Activated naive CD4-positive, alpha-beta T cell treated with anti-CD3 and anti-CD28 coated beads, Interleukin-2, amount 50 U/mL, for 24 hours (primary cell): Measurements from ENCODE around the gene CENPC.
"Not testable (repeated sequence)": the region's sequence is repeated elsewhere in the genome, so short reads cannot be mapped to it uniquely, and the experiment has no call there.

Source experiments
- H3K27ac Mint-ChIP-seq: one replicate; pipeline ENCODE4 v1.8.0; 2021; ENCODE audit warnings: mild to moderate bottlenecking, mixed read lengths
- H3K27me3 Mint-ChIP-seq: one replicate; pipeline ENCODE4 v1.8.0; 2021; ENCODE audit warnings: mixed read lengths
- H3K36me3 Mint-ChIP-seq: one replicate; pipeline ENCODE4 v1.8.0; 2021; ENCODE audit warnings: mixed read lengths
- H3K4me1 Mint-ChIP-seq: one replicate; pipeline ENCODE4 v1.8.0; 2021; ENCODE audit warnings: mixed read lengths
- H3K4me3 Mint-ChIP-seq: one replicate; pipeline ENCODE4 v1.8.0; 2021; ENCODE audit warnings: mild to moderate bottlenecking, mixed read lengths
- H3K9me3 Mint-ChIP-seq: one replicate; pipeline ENCODE4 v1.8.0; 2021; ENCODE audit warnings: mixed read lengths

CENPC gene

GRCh38 chr4:67566335-67566734 lies 21.0 kb upstream of the CENPC start:
- Mint-ChIP-seq H3K27ac (peak overlapping the region; percentile 87), H3K4me3 (no peak overlapping the region), H3K4me1 (peaks cover 47% of the 10 kb centered on the region), H3K36me3 (peaks cover 1% of the 10 kb centered on the region), H3K9me3 (no peaks in the 10 kb centered on the region), H3K27me3 (no peaks in the 10 kb centered on the region)

GRCh38 chr4:67565284-67565683 lies 20.0 kb upstream of the CENPC start:
- H3K27me3 Mint-ChIP-seq = no peaks in the 10 kb centered on the region
- H3K36me3 Mint-ChIP-seq = no peaks in the 10 kb centered on the region
- peak overlapping the region; percentile 80 for H3K27ac Mint-ChIP-seq
- H3K4me3 Mint-ChIP-seq = no peak overlapping the region
- peaks cover 50% of the 10 kb centered on the region for H3K4me1 Mint-ChIP-seq
- H3K9me3 Mint-ChIP-seq = no peaks in the 10 kb centered on the region

- peak within 1 kb of the TSS; percentile 87 for H3K4me3 Mint-ChIP-seq
- H3K36me3 Mint-ChIP-seq = no peaks in the 10 kb centered on the region
- H3K27ac Mint-ChIP-seq = peak within 1 kb of the TSS; percentile 94
- no peaks in the 10 kb centered on the region for H3K27me3 Mint-ChIP-seq
- no peaks in the 10 kb centered on the region for H3K9me3 Mint-ChIP-seq
- peaks cover 63% of the 10 kb centered on the region for H3K4me1 Mint-ChIP-seq
These were observed 13.2 kb upstream of the CENPC start, which contains the start of gene STAP1 for GRCh38 chr4:67558493-67558892. Gene STAP1 (plus strand): TSS chr4:67558727. CDS start chr4:67558810, 83 bp downstream.

- Mint-ChIP-seq H3K36me3 (no peaks in the 10 kb centered on the region), H3K27me3 (no peaks in the 10 kb centered on the region), H3K9me3 (no peaks in the 10 kb centered on the region), H3K27ac (peak overlapping the region; percentile 1), H3K4me3 (no peak overlapping the region), H3K4me1 (peaks cover 64% of the 10 kb centered on the region)
These were observed 11.1 kb upstream of the CENPC start for GRCh38 chr4:67556436-67556835.

- H3K4me1 Mint-ChIP-seq = peaks cover 61% of the 10 kb centered on the region
- H3K27me3 Mint-ChIP-seq = no peaks in the 10 kb centered on the region
- H3K4me3 Mint-ChIP-seq = no peak overlapping the region
- H3K27ac Mint-ChIP-seq = peak overlapping the region; percentile 8
- no peaks in the 10 kb centered on the region for H3K36me3 Mint-ChIP-seq
- H3K9me3 Mint-ChIP-seq = no peaks in the 10 kb centered on the region
These were observed 10.1 kb upstream of the CENPC start for GRCh38 chr4:67555447-67555846.

GRCh38 chr4:67554096-67554495 lies 8.8 kb upstream of the CENPC start:
- H3K4me1 Mint-ChIP-seq = peaks cover 53% of the 10 kb centered on the region

GRCh38 chr4:67552146-67552792 lies 7.0 kb upstream of the CENPC start:
- H3K9me3 Mint-ChIP-seq, H3K27me3 Mint-ChIP-seq: not testable (repeated sequence)

More at GRCh38 chr4:67554096-67554495, 8.8 kb upstream of the CENPC start:
- Mint-ChIP-seq H3K27me3 (no peaks in the 10 kb centered on the region), H3K36me3 (no peaks in the 10 kb centered on the region), H3K27ac (no peak overlapping the region), H3K4me3 (no peak overlapping the region), H3K9me3 (no peaks in the 10 kb centered on the region)

GRCh38 chr4:67550857-67551256 lies 5.6 kb upstream of the CENPC start:
- H3K27me3 Mint-ChIP-seq = no peaks in the 10 kb centered on the region
- H3K4me1 Mint-ChIP-seq = peaks cover 25% of the 10 kb centered on the region
- no peak overlapping the region for H3K27ac Mint-ChIP-seq
- H3K9me3 Mint-ChIP-seq = no peaks in the 10 kb centered on the region
- H3K36me3 Mint-ChIP-seq = no peaks in the 10 kb centered on the region
- H3K4me3 Mint-ChIP-seq = no peak overlapping the region

More at GRCh38 chr4:67552146-67552792, 7.0 kb upstream of the CENPC start:
- Mint-ChIP-seq H3K27ac (peak overlapping the region; percentile 43), H3K4me1 (peaks cover 36% of the 10 kb centered on the region)
- not testable (repeated sequence) for H3K4me3 Mint-ChIP-seq, H3K36me3 Mint-ChIP-seq

- Mint-ChIP-seq H3K4me3 (no peak overlapping the region), H3K36me3 (no peaks in the 10 kb centered on the region), H3K27ac (no peak overlapping the region), H3K4me1 (peaks cover 24% of the 10 kb centered on the region), H3K27me3 (no peaks in the 10 kb centered on the region), H3K9me3 (no peaks in the 10 kb centered on the region)
These were observed 5.1 kb upstream of the CENPC start for GRCh38 chr4:67550451-67550850.

GRCh38 chr4:67549123-67549522 lies 3.8 kb upstream of the CENPC start:
- H3K4me1 Mint-ChIP-seq = peaks cover 30% of the 10 kb centered on the region
- no peaks in the 10 kb centered on the region for H3K36me3 Mint-ChIP-seq
- H3K9me3 Mint-ChIP-seq = no peaks in the 10 kb centered on the region
- no peaks in the 10 kb centered on the region for H3K27me3 Mint-ChIP-seq
- no peak overlapping the region for H3K4me3 Mint-ChIP-seq
- H3K27ac Mint-ChIP-seq = no peak overlapping the region

GRCh38 chr4:67546971-67547370 lies 1.7 kb upstream of the CENPC start:
- no peaks in the 10 kb centered on the region for H3K36me3 Mint-ChIP-seq
- H3K27ac Mint-ChIP-seq = no peak overlapping the region
- H3K4me1 Mint-ChIP-seq = peaks cover 40% of the 10 kb centered on the region
- H3K9me3 Mint-ChIP-seq = no peaks in the 10 kb centered on the region
- no peaks in the 10 kb centered on the region for H3K27me3 Mint-ChIP-seq
- H3K4me3 Mint-ChIP-seq = peak overlapping the region; percentile 42

GRCh38 chr4:67546004-67546356 lies 677 bp upstream of the CENPC start:
- H3K27ac Mint-ChIP-seq = no peak overlapping the region
- H3K27me3 Mint-ChIP-seq = no peaks in the 10 kb centered on the region
- no peaks in the 10 kb centered on the region for H3K9me3 Mint-ChIP-seq
- H3K36me3 Mint-ChIP-seq = peaks cover 4% of the 10 kb centered on the region
- H3K4me1 Mint-ChIP-seq = peaks cover 46% of the 10 kb centered on the region
- peak overlapping the region; percentile 96 for H3K4me3 Mint-ChIP-seq

- H3K9me3 Mint-ChIP-seq = no peaks in the 10 kb centered on the region
- H3K4me1 Mint-ChIP-seq = peaks cover 61% of the 10 kb centered on the region
- H3K27ac Mint-ChIP-seq = peak overlapping the region; percentile 88
- H3K36me3 Mint-ChIP-seq = peaks cover 16% of the 10 kb centered on the region
- no peak overlapping the region for H3K4me3 Mint-ChIP-seq
- H3K27me3 Mint-ChIP-seq = no peaks in the 10 kb centered on the region
These were observed 3.2 kb downstream of the CENPC start for GRCh38 chr4:67542076-67542475.

GRCh38 chr4:67539830-67540229 lies 5.5 kb downstream of the CENPC start:
- H3K27me3 Mint-ChIP-seq = no peaks in the 10 kb centered on the region
- H3K4me1 Mint-ChIP-seq = peaks cover 70% of the 10 kb centered on the region
- peaks cover 27% of the 10 kb centered on the region for H3K36me3 Mint-ChIP-seq
- peak overlapping the region; percentile 85 for H3K27ac Mint-ChIP-seq
- H3K9me3 Mint-ChIP-seq = no peaks in the 10 kb centered on the region
- no peak overlapping the region for H3K4me3 Mint-ChIP-seq

GRCh38 chr4:67535280-67535840 lies 9.9 kb downstream of the CENPC start:
- Mint-ChIP-seq H3K27me3 (no peaks in the 10 kb centered on the region), H3K27ac (no peak overlapping the region), H3K9me3 (no peaks in the 10 kb centered on the region), H3K36me3 (peaks cover 51% of the 10 kb centered on the region), H3K4me3 (no peak overlapping the region), H3K4me1 (peaks cover 47% of the 10 kb centered on the region)

GRCh38 chr4:67533112-67533511 lies 12.2 kb downstream of the CENPC start:
- Mint-ChIP-seq H3K36me3 (peaks cover 46% of the 10 kb centered on the region), H3K27ac (no peak overlapping the region), H3K9me3 (no peaks in the 10 kb centered on the region), H3K27me3 (no peaks in the 10 kb centered on the region), H3K4me1 (peaks cover 41% of the 10 kb centered on the region), H3K4me3 (no peak overlapping the region)

- not testable (repeated sequence) for H3K4me3 Mint-ChIP-seq, H3K9me3 Mint-ChIP-seq, H3K27ac Mint-ChIP-seq, H3K27me3 Mint-ChIP-seq
- Mint-ChIP-seq H3K4me1 (peaks cover 47% of the 10 kb centered on the region), H3K36me3 (peaks cover 47% of the 10 kb centered on the region)
These were observed 12.9 kb downstream of the CENPC start for GRCh38 chr4:67532397-67532796.
